RWPE1 (cell line): ENCODE data around the gene POLR2E.

Experiments used
- CTCF ChIA-PET: fragments of 350-600 bp; sonication (Branson Sonifier 250); formaldehyde crosslinking; extraction: SDS; loops from one replicate; lab custom pipeline; 2021; lab: Yijun Ruan, JAX
- POLR2A ChIA-PET: fragments of 400-600 bp; formaldehyde crosslinking; extraction: SDS; loops from one replicate; lab custom pipeline; 2020; ENCODE audit warnings: antibody characterized with exemption; ENCODE audit not compliant: low non-redundant PET; lab: Yijun Ruan, JAX
- DNase-seq: peaks from one replicate; pipeline ENCODE4 v3.0.0; 2012; ENCODE audit warnings: low spot score
- H3K27ac ChIP-seq: fragments of 450-650 bp; 2 replicates; pipeline ENCODE4 v1.5.1; 2017
- TF ChIP-seq, protein P1 (sequence below): fragments of 450-650 bp; conservative IDR thresholded peaks from 2 replicates; pipeline ENCODE4 v1.5.1; 2017; ENCODE audit warnings: low read depth, mild to moderate bottlenecking

POLR2E gene

DNA sequence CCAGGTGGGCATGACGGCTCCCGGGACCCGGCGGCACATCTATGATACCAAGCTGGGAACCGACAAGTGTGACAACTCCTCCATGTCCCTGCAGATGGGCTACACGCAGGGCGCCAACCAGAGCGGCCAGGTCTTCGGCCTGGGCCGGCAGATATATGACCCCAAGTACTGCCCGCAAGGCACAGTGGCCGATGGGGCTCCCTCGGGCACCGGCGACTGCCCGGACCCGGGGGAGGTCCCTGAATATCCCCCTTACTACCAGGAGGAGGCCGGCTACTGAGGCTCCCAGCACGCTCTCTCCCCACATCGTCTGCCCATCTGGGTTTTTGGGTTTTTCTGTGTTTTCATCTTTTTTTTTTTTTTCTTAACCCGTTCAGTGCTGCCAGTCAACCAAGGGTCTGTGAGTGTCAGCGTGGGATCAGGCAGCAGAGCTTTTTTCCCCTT, 57.5 kb downstream of the POLR2E start:
- peak overlapping the region; percentile 81 for H3K27ac ChIP-seq
- POLR2A ChIA-PET = no interaction called here
- CTCF ChIA-PET = interaction anchor here (1.2 kb wide), 1 partner anchor 9 kb away, joined by 5 read pairs; no protein-coding TSS in a partner anchor
- DNase-seq = no peak
- TF ChIP-seq, protein P1, sequence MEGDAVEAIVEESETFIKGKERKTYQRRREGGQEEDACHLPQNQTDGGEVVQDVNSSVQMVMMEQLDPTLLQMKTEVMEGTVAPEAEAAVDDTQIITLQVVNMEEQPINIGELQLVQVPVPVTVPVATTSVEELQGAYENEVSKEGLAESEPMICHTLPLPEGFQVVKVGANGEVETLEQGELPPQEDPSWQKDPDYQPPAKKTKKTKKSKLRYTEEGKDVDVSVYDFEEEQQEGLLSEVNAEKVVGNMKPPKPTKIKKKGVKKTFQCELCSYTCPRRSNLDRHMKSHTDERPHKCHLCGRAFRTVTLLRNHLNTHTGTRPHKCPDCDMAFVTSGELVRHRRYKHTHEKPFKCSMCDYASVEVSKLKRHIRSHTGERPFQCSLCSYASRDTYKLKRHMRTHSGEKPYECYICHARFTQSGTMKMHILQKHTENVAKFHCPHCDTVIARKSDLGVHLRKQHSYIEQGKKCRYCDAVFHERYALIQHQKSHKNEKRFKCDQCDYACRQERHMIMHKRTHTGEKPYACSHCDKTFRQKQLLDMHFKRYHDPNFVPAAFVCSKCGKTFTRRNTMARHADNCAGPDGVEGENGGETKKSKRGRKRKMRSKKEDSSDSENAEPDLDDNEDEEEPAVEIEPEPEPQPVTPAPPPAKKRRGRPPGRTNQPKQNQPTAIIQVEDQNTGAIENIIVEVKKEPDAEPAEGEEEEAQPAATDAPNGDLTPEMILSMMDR = no peak
